Gastroesophageal sphincter (tissue), 4 donors: ENCODE data around the gene ACOXL. TPM values are rescaled to one million over a fixed set of nuclear protein-coding genes. Genes with fewer than 3 reads are reported as not detected.

Source experiments
- ATAC-seq: fragments of 150-250 bp; one replicate; pipeline ENCODE4 v1.9.1; 2016; ENCODE audit warnings: mild to moderate bottlenecking, moderate library complexity
- H3K27ac ChIP-seq, 4 donors: fragments of 200-600 bp; sonication (generic) in 3 of 4; 1 replicate in 3 of 4; 2 replicates in 1 of 4; pipeline ENCODE4 v1.5.1; 2016 to 2019
- H3K27me3 ChIP-seq: fragments of 200-600 bp; sonication (generic); one replicate; pipeline ENCODE4 v1.5.1; 2019
- H3K36me3 ChIP-seq, 2 donors: fragments of 200-600 bp; sonication (generic); one replicate each; pipeline ENCODE4 v1.5.1; 2019; ENCODE audit warnings: control low read depth in 1 of 2
- H3K4me1 ChIP-seq, 3 donors: fragments of 200-600 bp; sonication (generic); 1 replicate in 2 of 3; 2 replicates in 1 of 3; pipeline ENCODE4 v1.5.1; 2016 to 2019; ENCODE audit warnings: control low read depth in 2 of 3
- H3K4me3 ChIP-seq, 2 donors: fragments of 200-600 bp; sonication (generic); one replicate each; pipeline ENCODE4 v1.5.1; 2019; ENCODE audit warnings: mild to moderate bottlenecking in 1 of 2, moderate library complexity in 1 of 2
- H3K9me3 ChIP-seq, 3 donors: fragments of 200-600 bp; sonication (generic); one replicate each; pipeline ENCODE4 v1.5.1; 2017 to 2019; ENCODE audit warnings: control low read depth in 2 of 3
- CTCF ChIP-seq, 4 experiments: fragments of 200-600 bp in 2 of 4; fragments of 450-650 bp in 2 of 4; sonication (generic) in 1 of 4; IDR thresholded peaks; one replicate each; pipeline ENCODE4 v1.5.1; 2017 to 2019; ENCODE audit warnings: antibody characterized with exemption in 4 of 4, mild to moderate bottlenecking in 2 of 4, moderate library complexity in 2 of 4
- EP300 ChIP-seq: sonication (generic); formaldehyde crosslinking; IDR thresholded peaks from one replicate; pipeline ENCODE4 v1.6.1; 2017; ENCODE audit warnings: antibody characterized with exemption, mild to moderate bottlenecking
- POLR2A ChIP-seq, 2 donors: fragments of 450-650 bp; IDR thresholded peaks; one replicate each; pipeline ENCODE4 v1.6.1; 2017; ENCODE audit warnings: antibody characterized with exemption in 2 of 2, mild to moderate bottlenecking in 2 of 2, moderate library complexity in 1 of 2
- POLR2AphosphoS5 ChIP-seq: sonication (generic); formaldehyde crosslinking; IDR thresholded peaks from one replicate; pipeline ENCODE4 v1.6.1; 2017; ENCODE audit warnings: antibody characterized with exemption
- WGBS, 2 donors: methylation state at CpG; one replicate each; pipeline ENCODE4 v1.1.5; 2018; ENCODE audit warnings: low coverage in 1 of 2; 5-methylcytosine and 5-hydroxymethylcytosine counted together
- total RNA-seq, 4 donors: library from RNA; depleted of rRNA; stranded (reverse); fragments of >200 nt; gene quantifications; one replicate each; pipeline ENCODE4 v1.1.0, GENCODE V29; 2016

The ACOXL gene
- total RNA-seq, 4 donors from 2014 or later: not detected

- no peak overlapping the region for H3K27ac ChIP-seq
- no peaks in the 10 kb centered on the region for H3K4me1 ChIP-seq
- ATAC-seq: no peak
- H3K9me3 ChIP-seq: no peaks in the 10 kb centered on the region
- H3K36me3 ChIP-seq: no peaks in the 10 kb centered on the region
- no peak for TF ChIP-seq CTCF (IDR thresholded peaks at IDR 0.05)
- no peak for TF ChIP-seq EP300
- TF ChIP-seq POLR2A (IDR thresholded peaks at IDR 0.05): no peak
- TF ChIP-seq POLR2AphosphoS5: no peak
- no peaks in the 10 kb centered on the region for H3K27me3 ChIP-seq
- no peak overlapping the region for H3K4me3 ChIP-seq
- 70 to 88% methylated on average over 5 to 7 of the region's 8 CpGs for WGBS, 2 donors
Measured at GRCh38 chr2:111049792-111050640, 317.6 kb downstream of the ACOXL start.

GRCh38 chr2:111050701-111051376 lies 318.5 kb downstream of the ACOXL start:
- H3K36me3 ChIP-seq: no peaks in the 10 kb centered on the region
- WGBS, 2 donors: 81 to 90% methylated on average over 5 to 6 of the region's 9 CpGs
- no peak for ATAC-seq
- no peaks in the 10 kb centered on the region for H3K27me3 ChIP-seq
- H3K27ac ChIP-seq: no peak overlapping the region
- TF ChIP-seq POLR2AphosphoS5: no peak
- TF ChIP-seq POLR2A (IDR thresholded peaks at IDR 0.05): no peak
- no peak for TF ChIP-seq EP300
- TF ChIP-seq CTCF (IDR thresholded peaks at IDR 0.05): no peak
- no peaks in the 10 kb centered on the region for H3K4me1 ChIP-seq
- no peak overlapping the region for H3K4me3 ChIP-seq
- H3K9me3 ChIP-seq: no peaks in the 10 kb centered on the region

- Histone ChIP-seq H3K27ac (no peak overlapping the region), H3K9me3 (no peaks in the 10 kb centered on the region), H3K4me1 (no peaks in the 10 kb centered on the region), H3K4me3 (no peak overlapping the region), H3K36me3 (no peaks in the 10 kb centered on the region), H3K27me3 (no peaks in the 10 kb centered on the region)
- 86 to 92% methylated on average over 5 to 6 of the region's 6 CpGs for WGBS, 2 donors
- no peak for TF ChIP-seq CTCF (IDR thresholded peaks at IDR 0.05)
- no peak for TF ChIP-seq POLR2AphosphoS5
- ATAC-seq: no peak
Measured at GRCh38 chr2:111052621-111053020, 320.2 kb downstream of the ACOXL start.

GRCh38 chr2:111053266-111053665 lies 320.9 kb downstream of the ACOXL start:
- no peaks in the 10 kb centered on the region for H3K27me3 ChIP-seq
- H3K9me3 ChIP-seq: no peaks in the 10 kb centered on the region
- no peak overlapping the region for H3K27ac ChIP-seq
- no peaks in the 10 kb centered on the region for H3K36me3 ChIP-seq
- 67% methylated on average over 1 of the region's 1 CpG; no CpG with 5 or more reads in 1 of the 2 donors for WGBS, 2 donors
- no peak for ATAC-seq
- H3K4me3 ChIP-seq: no peak overlapping the region
- H3K4me1 ChIP-seq: no peaks in the 10 kb centered on the region
- no peak for TF ChIP-seq POLR2A (IDR thresholded peaks at IDR 0.05)
- no peak for TF ChIP-seq CTCF (IDR thresholded peaks at IDR 0.05)
- no peak for TF ChIP-seq EP300
- TF ChIP-seq POLR2AphosphoS5: no peak
